Measurements from ENCODE around the gene SIGLEC11. TPM values are rescaled to one million over a fixed set of nuclear protein-coding genes. Genes with fewer than 3 reads are reported as not detected.
"Not testable (repeated sequence)": the region's sequence is repeated elsewhere in the genome, so short reads cannot be mapped to it uniquely, and the experiment has no call there.

Gene SIGLEC11
- polyA plus RNA-seq, 6 donors from 2014 or later, result not detected

DNA sequence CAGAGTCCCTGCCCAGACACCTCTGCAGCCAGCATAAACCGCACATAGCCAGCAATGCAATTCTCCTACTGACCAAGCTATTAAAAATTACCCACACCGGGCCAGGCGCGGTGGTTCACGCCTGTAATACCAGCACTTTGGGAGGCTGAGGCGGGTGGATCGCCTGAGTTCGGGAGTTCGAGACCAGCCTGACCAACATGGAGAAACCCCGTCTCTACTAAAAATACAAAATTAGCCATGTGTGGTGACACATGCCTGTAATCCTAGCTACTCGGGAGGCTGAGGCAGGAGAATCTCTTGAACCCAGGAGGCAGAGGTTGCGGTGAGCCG is 36.1 kb downstream of the SIGLEC11 start:
- peak overlapping the region in 2 of 8 donors; percentile 24 to 51 for H3K4me3 Mint-ChIP-seq
- H3K36me3 Mint-ChIP-seq; H3K27ac Mint-ChIP-seq; ATAC-seq (ENCODE audit: low read depth in 2 of 2); H3K27me3 Mint-ChIP-seq; H3K9me3 Mint-ChIP-seq; DNase-seq: not testable (repeated sequence)
- peaks cover 42 to 63% (median 53%) of the 10 kb centered on the region in 3 donors for H3K4me1 Mint-ChIP-seq

DNA sequence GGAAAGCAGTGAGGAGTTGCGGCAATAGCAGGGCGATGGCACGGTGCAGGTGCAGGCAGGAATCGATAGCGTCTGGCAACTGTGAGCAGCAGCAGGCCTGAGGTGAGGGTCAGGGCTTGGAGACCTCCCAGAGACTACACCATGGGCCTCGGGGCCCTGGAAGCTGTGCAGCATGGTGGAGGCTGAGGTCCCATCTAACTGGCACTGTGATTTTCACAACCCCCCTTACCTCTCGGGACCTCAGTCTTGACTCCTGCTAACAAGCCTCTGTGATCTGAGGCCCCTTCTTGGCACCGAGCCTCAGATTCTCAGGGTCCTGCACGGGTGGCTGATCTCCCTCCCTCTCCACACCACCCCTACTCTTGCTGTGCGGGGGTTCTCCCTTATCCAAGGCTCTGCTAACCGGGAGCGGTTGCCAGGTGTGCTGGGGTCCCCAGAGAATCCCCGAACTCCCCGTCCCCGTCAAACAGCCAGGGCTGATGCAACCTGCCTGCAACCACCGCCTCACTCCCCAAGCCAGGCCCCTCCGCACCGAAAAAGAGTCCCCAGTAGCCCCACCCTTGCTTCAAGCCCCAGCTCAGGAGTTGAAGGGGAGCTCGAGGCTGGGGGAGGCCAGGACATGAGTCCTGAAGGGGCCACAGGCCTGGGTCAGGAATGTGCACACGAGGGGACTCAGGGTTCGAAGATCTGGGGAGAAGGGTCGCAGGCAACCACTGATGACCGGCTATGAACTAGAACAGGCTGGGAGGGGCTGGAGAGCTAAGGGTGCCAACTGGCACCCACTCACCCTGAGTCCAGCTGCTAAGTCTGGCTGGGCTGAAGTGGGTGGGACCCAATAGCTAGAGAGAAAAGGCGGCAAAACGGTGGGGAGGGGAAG is 36.7 kb downstream of the SIGLEC11 start:
- H3K27me3 Mint-ChIP-seq, result no peaks in the 10 kb centered on the region
- peaks cover 40 to 60% (median 53%) of the 10 kb centered on the region in 3 donors for H3K4me1 Mint-ChIP-seq
- H3K4me3 Mint-ChIP-seq, result peak overlapping the region in 2 of 8 donors; percentile 30 to 51
- H3K27ac Mint-ChIP-seq, result peak overlapping the region in 1 of 6 donors; percentile 83
- DNase-seq (no peak), ATAC-seq (ENCODE audit: low read depth in 2 of 2) (no peak)
- no peaks in the 10 kb centered on the region for H3K36me3 Mint-ChIP-seq
- no peaks in the 10 kb centered on the region for H3K9me3 Mint-ChIP-seq

GRCh38 chr19:49923055-49924003 is 37.6 kb downstream of the SIGLEC11 start:
- Mint-ChIP-seq H3K27ac (peak overlapping the region in 3 of 6 donors; percentile 68 to 83 (median 82)), H3K4me3 (peak overlapping the region in 1 of 8 donors; percentile 30), H3K36me3 (no peaks in the 10 kb centered on the region), H3K27me3 (no peaks in the 10 kb centered on the region), H3K9me3 (no peaks in the 10 kb centered on the region), H3K4me1 (peaks cover 35 to 59% (median 48%) of the 10 kb centered on the region in 3 donors)
- ATAC-seq (ENCODE audit: low read depth in 2 of 2), result no peak
- no peak for DNase-seq

- H3K36me3 Mint-ChIP-seq, result peaks cover 0 to 3% of the 10 kb centered on the region in 2 donors
- H3K9me3 Mint-ChIP-seq, result no peaks in the 10 kb centered on the region
- ATAC-seq (ENCODE audit: low read depth in 2 of 2) (no peak), DNase-seq (no peak)
- H3K4me3 Mint-ChIP-seq, result no peak overlapping the region
- H3K27me3 Mint-ChIP-seq, result no peaks in the 10 kb centered on the region
- peak overlapping the region in 1 of 6 donors; percentile 73 for H3K27ac Mint-ChIP-seq
- peaks cover 30 to 55% (median 45%) of the 10 kb centered on the region in 3 donors for H3K4me1 Mint-ChIP-seq
Measured at GRCh38 chr19:49921871-49922795, 38.8 kb downstream of the SIGLEC11 start.

GRCh38 chr19:49920624-49921363 is 40.2 kb downstream of the SIGLEC11 start:
- H3K4me3 Mint-ChIP-seq, result no peak overlapping the region

DNA sequence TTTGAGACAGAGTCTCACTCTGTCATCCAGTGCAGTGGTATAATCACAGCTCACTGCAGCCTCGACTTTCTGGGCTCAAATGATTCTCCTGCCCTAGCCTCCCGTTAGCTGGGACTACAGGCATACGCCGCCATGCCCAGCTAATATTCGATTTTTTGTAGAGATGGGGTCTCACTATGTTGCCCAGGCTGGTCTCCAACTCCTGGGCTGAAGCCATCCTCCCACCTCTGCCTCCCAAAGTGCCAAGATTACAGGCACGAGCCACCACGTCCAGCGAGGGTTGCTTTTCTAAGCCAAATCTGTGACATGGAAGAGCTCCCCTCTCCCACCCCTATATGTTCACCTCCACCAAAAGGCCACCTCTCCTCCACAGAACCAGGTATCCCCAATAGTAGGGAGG is 42.9 kb downstream of the SIGLEC11 start:
- ATAC-seq (ENCODE audit: low read depth in 2 of 2), result no peak
- Mint-ChIP-seq H3K36me3 (peaks cover 4 to 18% of the 10 kb centered on the region in 2 donors), H3K4me1 (peaks cover 34 to 63% (median 47%) of the 10 kb centered on the region in 3 donors), H3K9me3 (no peaks in the 10 kb centered on the region), H3K27me3 (no peaks in the 10 kb centered on the region), H3K4me3 (peak overlapping the region in 2 of 8 donors; percentile 44 to 67), H3K27ac (peak overlapping the region in 3 of 6 donors; percentile 15 to 97 (median 61))
- no peak for DNase-seq

More at GRCh38 chr19:49920624-49921363, 40.2 kb downstream of the SIGLEC11 start:
- ATAC-seq (ENCODE audit: low read depth in 2 of 2) (no peak), DNase-seq (no peak)
- H3K36me3 Mint-ChIP-seq, result peaks cover 0 to 7% of the 10 kb centered on the region in 2 donors
- peaks cover 31 to 56% (median 51%) of the 10 kb centered on the region in 3 donors for H3K4me1 Mint-ChIP-seq
- no peaks in the 10 kb centered on the region for H3K9me3 Mint-ChIP-seq
- no peaks in the 10 kb centered on the region for H3K27me3 Mint-ChIP-seq
- H3K27ac Mint-ChIP-seq, result peak overlapping the region in 4 of 6 donors; percentile 9 to 85 (median 68)

GRCh38 chr19:49916839-49917733 is 43.9 kb downstream of the SIGLEC11 start:
- DNase-seq (no peak), ATAC-seq (ENCODE audit: low read depth in 2 of 2) (peak in 1 of 2 donors; percentile 78)
- H3K4me1 Mint-ChIP-seq, result peaks cover 34 to 66% (median 53%) of the 10 kb centered on the region in 3 donors
- peaks cover 9 to 18% of the 10 kb centered on the region in 2 donors for H3K36me3 Mint-ChIP-seq
- peak overlapping the region; percentile 70 to 97 (median 74) for H3K27ac Mint-ChIP-seq
- no peaks in the 10 kb centered on the region for H3K27me3 Mint-ChIP-seq
- H3K4me3 Mint-ChIP-seq, result peak overlapping the region in 4 of 8 donors; percentile 1 to 76 (median 57)
- no peaks in the 10 kb centered on the region for H3K9me3 Mint-ChIP-seq

- H3K36me3 Mint-ChIP-seq, result peaks cover 9 to 18% of the 10 kb centered on the region in 2 donors
- DNase-seq (no peak), ATAC-seq (ENCODE audit: low read depth in 2 of 2) (no peak)
- H3K4me3 Mint-ChIP-seq, result peak overlapping the region in 1 of 8 donors; percentile 11
- peaks cover 38 to 68% (median 53%) of the 10 kb centered on the region in 3 donors for H3K4me1 Mint-ChIP-seq
- no peaks in the 10 kb centered on the region for H3K9me3 Mint-ChIP-seq
- no peaks in the 10 kb centered on the region for H3K27me3 Mint-ChIP-seq
- H3K27ac Mint-ChIP-seq, result peak overlapping the region in 5 of 6 donors; percentile 18 to 83 (median 71)
Measured at GRCh38 chr19:49915271-49915670, 45.7 kb downstream of the SIGLEC11 start.

DNA sequence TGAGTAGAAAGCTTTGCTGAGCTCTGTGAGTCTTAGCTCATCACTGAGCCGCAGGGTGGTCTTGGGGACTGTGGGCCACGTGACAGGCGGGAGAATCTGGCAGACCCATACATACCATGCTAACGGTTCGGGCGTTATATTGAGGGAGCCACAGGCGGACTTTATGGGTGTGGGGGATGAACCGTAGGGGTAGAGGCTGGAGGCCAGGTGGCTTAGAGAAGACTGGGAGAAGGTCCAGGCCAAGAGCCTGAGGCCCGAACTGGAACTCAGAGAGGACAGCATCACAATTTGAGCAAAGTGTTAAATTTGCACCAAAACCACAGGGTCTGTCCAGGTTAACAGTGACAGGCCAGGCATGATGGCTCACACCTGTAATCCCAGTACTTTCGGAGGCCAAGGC is 47.3 kb downstream of the SIGLEC11 start:
- H3K27me3 Mint-ChIP-seq, result no peaks in the 10 kb centered on the region
- H3K4me3 Mint-ChIP-seq, result peak overlapping the region in 1 of 8 donors; percentile 5
- peaks cover 32 to 66% (median 55%) of the 10 kb centered on the region in 3 donors for H3K4me1 Mint-ChIP-seq
- peaks cover 9 to 18% of the 10 kb centered on the region in 2 donors for H3K36me3 Mint-ChIP-seq
- peak overlapping the region in 2 of 6 donors; percentile 51 to 72 for H3K27ac Mint-ChIP-seq
- DNase-seq (no peak), ATAC-seq (ENCODE audit: low read depth in 2 of 2) (no peak)
- no peaks in the 10 kb centered on the region for H3K9me3 Mint-ChIP-seq

DNA sequence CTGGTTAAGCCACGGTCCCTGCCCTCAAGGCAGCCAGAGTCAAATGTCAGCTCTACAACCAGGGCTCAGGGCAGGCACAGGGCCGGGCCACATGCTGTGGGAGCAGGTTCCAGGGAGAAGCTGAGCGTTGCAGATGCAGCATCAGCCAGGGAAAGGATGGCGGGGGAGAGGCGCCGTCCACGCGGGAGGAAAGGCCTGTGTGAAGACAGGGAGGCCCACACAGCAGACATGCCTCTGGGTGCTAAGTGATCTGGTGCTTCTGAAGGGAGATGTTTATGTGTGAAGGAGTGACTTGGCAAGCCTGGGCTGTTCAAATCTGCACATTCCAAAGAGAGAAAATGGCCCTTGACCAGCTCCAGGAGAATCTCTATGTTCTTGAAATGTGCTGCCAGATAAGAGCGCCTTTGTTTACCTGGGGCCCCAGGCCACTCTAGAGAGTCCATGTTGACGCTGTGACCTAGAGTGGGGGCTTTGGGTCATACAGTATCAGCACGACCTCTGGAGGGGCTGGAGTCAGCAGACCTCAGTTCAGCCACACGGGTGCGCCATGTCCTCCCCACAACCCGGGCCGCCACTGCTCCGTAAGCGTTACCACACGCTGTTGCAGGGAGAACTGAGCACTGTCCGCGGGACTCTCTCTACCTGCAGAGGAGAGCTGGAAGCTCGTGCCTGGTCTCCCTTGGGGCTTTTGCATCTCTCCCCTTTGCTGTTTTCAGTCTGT is 47.8 kb downstream of the SIGLEC11 start:
- no peaks in the 10 kb centered on the region for H3K27me3 Mint-ChIP-seq
- DNase-seq, result no peak
- H3K27ac Mint-ChIP-seq, result peak overlapping the region in 5 of 6 donors; percentile 35 to 86 (median 63)
- H3K36me3 Mint-ChIP-seq, result peaks cover 9 to 18% of the 10 kb centered on the region in 2 donors
- peaks cover 32 to 68% (median 50%) of the 10 kb centered on the region in 3 donors for H3K4me1 Mint-ChIP-seq
- H3K9me3 Mint-ChIP-seq, result no peaks in the 10 kb centered on the region
- peak overlapping the region in 1 of 8 donors; percentile 53 for H3K4me3 Mint-ChIP-seq
- no peak for ATAC-seq (ENCODE audit: low read depth in 2 of 2)

All from naive B cell (primary cell).